Transverse colon (tissue), 3 donors: ENCODE data around the gene WDR5.

Source experiments
- POLR2A ChIP-seq: fragments of 450-650 bp; IDR thresholded peaks from one replicate; pipeline ENCODE4 v1.6.1; 2016; ENCODE audit warnings: antibody characterized with exemption, mild to moderate bottlenecking, moderate library complexity
- TF ChIP-seq, protein P1 (sequence below), 5 experiments: fragments of 200-600 bp in 3 of 5; fragments of 450-650 bp in 2 of 5; sonication (generic) in 3 of 5; IDR thresholded peaks; 1 replicate in 2 of 5; 2 replicates in 3 of 5; pipeline ENCODE4 v1.5.1; 2016 to 2017; ENCODE audit warnings: antibody characterized with exemption in 5 of 5, inconsistent platforms in 3 of 5, mild to moderate bottlenecking in 2 of 5, moderate library complexity in 1 of 5

DNA sequence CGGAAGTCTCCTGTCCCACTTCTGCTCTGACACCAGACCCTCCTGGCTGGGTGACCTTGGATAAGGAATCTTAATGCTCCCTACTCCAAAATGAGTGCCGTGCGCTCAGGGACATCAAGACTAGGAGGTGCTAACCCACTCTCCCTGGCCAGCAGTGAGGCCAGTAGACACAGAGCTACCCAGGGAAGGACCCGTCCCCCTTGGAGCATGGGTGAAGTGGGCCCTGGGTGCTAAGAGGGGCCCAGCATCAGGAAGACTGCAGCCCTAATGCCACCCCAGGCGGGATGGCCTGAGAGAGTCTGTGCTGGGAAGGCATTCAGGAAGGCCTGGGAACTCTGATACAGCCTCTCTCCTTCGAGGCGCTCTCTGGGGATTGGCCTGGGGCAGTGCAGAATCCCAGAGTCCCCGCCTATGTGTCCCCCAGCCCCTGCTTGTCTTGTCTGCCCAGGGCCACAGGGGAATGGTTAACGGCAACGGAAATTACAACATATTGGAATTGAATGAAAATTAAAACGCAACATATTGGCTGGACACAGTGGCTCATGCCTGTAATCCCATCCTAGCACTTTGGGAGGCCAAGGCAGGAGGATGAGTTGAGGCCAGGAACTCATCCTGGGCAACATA is 58.1 kb downstream of the WDR5 start:
- no peak for TF ChIP-seq POLR2A
- TF ChIP-seq, protein P1, sequence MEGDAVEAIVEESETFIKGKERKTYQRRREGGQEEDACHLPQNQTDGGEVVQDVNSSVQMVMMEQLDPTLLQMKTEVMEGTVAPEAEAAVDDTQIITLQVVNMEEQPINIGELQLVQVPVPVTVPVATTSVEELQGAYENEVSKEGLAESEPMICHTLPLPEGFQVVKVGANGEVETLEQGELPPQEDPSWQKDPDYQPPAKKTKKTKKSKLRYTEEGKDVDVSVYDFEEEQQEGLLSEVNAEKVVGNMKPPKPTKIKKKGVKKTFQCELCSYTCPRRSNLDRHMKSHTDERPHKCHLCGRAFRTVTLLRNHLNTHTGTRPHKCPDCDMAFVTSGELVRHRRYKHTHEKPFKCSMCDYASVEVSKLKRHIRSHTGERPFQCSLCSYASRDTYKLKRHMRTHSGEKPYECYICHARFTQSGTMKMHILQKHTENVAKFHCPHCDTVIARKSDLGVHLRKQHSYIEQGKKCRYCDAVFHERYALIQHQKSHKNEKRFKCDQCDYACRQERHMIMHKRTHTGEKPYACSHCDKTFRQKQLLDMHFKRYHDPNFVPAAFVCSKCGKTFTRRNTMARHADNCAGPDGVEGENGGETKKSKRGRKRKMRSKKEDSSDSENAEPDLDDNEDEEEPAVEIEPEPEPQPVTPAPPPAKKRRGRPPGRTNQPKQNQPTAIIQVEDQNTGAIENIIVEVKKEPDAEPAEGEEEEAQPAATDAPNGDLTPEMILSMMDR (IDR thresholded peaks at IDR 0.05) = no peak
